IPS DF 19.7 (cell line): ENCODE results near the gene C3orf52.
"Not testable (repeated sequence)": the region's sequence is repeated elsewhere in the genome, so short reads cannot be mapped to it uniquely, and the experiment has no call there.

Experiments used
- DNase-seq: peaks from one replicate; pipeline ENCODE4 v3.0.0-alpha.2; 2013; ENCODE audit warnings: low read depth, low spot score

The C3orf52 gene

DNA sequence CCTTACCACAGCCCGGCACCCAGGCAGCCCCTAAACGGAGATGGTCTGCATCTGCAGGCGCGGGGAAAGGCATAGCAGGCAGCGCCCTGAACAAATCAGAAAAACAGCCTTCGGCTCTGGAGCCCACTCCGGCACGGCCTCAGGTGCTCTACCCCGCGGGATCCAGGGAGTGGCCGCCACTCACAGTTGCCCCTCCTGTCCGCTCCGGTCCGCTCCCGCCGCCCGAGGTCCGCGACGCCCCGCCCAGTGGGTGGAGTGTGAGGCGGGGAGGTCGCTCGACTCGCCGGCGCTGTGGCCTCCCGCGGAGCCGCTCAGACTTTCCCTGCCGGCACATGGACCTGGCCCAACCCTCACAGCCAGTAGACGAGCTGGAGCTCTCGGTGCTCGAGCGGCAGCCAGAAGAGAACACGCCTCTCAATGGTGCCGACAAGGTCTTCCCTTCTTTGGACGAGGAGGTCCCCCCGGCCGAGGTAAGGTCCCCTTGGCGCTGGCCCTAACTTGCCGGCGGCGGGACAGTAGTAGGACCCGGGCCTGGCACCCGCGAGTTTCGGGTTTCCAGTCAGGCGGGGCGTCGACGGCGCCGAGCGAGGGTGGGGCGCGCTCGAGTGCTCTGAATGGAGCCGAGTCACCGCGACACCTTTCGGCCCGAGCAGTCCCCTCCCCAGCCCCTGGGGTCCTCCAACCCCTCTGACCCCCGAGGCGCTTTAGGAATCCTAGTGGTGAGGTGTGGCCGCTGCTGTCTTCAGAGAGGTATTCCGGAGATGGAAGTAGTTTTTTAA lies at the start of gene C3orf52:
Gene C3orf52 (plus strand): TSS at position 314 of the 779 bp plus-strand sequence. CDS start 19 bp downstream, at position 333.
- peak; percentile 76 for DNase-seq

- DNase-seq, result not testable (repeated sequence)
Measured at GRCh38 chr3:112037194-112037593, 49.0 kb upstream of the C3orf52 start.

GRCh38 chr3:112038863-112039262 lies 47.3 kb upstream of the C3orf52 start:
- no peak for DNase-seq

DNA sequence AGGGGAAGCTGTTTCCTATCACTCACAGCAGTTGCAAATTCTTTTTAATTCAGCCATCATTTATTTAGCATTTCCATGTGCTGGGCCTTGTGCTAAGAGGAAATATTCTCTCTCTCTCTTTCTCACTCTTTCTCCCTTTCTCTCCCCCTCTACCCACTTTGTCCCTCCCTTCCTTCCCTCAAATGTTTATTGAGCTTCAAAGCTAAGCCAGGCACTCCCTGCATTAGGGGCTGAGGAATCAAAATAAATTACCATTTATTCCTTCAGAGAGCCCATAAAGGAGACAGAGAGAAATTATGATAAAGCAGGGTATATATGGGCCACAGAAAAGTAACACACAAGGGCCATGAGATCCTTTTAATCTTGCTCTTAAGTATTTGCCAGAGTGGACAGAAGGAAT lies 44.9 kb upstream of the C3orf52 start:
- DNase-seq, result no peak

DNA sequence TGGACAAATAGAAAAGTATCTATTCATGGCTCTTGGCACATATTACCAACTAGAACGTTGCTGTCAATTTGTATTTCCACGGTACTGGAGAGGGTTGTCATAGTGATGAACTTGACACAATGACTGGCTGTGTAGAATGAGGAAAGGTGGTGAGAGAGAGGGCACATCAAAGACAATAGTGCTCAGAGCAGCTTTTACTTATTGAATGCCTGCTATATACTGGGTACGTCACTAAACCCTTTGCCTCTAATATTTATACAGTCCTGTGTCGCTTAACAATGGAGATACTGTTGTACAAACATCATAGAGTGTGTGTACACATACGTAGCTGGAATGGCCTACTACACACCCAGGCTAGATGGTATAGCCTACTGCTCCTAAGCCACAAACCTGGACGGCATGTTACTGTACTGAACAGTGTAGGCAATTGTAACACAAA lies 43.3 kb upstream of the C3orf52 start:
- DNase-seq, result no peak

- DNase-seq, result no peak
Measured at GRCh38 chr3:112043621-112044201, 42.5 kb upstream of the C3orf52 start.

GRCh38 chr3:112046599-112046998 lies 39.6 kb upstream of the C3orf52 start:
- no peak for DNase-seq

DNA sequence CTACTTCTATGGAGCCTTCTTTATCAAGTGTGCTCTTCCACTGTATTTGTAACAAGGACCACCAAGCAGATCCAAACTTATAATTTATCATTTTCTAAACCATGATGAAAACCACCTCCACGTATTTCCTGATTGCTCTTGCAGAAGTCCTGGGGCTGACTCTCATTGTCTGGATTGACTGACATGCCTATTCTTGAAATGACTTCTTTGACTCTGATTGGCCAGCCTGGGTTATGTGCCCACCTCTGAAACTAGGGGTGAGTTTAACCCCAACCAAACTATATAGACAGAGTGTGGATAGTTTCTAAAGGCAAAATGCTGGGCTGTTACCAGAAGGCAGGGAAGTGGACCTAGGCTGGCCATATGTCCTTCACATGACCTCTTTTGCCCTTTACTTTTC lies 38.9 kb upstream of the C3orf52 start:
- DNase-seq, result no peak

- DNase-seq, result no peak
Measured at GRCh38 chr3:112048911-112049310, 37.3 kb upstream of the C3orf52 start.

DNA sequence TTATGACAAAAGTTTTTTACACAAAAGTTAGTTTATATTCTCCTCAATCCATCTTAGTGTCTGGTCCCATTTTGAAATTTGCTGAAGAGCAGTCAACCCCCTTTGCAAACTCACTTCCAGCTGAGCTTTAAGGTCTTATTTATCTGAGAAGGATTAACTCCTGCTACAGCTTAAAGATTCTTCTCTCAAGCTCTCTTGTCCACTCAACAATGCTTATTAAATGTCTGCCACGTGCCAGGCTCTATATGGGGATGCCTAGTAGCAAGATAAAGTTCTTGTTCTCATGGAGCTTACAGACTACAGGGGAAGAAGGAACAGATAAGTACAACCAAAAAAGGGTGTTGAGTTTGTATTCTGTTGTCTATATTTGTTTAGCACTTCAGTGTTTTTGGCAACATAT lies 33.0 kb upstream of the C3orf52 start:
- DNase-seq, result no peak

DNA sequence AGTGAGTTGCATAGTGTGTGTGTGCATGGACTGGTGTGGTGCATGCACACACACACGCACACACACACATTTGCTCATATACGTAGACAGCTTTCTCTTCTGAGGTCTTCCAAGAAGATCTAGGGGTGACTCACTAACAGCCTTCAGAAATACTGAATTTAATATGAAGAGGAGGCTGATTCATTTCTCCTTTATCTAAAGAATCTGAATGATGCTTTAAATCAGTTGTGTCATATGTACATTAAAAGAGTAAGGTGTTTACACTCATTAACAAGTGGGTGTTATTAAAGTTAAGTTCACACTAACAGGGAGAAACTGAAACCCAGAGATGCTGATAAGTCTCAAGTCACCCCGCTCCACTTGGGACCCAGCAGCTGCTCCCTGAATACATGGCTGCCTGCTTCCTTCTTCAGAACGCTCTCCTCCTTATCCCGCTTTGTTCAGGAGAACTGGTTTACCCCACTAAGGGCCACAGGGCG lies 29.7 kb upstream of the C3orf52 start:
- no peak for DNase-seq

GRCh38 chr3:112059497-112059896 lies 26.7 kb upstream of the C3orf52 start:
- no peak for DNase-seq

- no peak for DNase-seq
Measured at GRCh38 chr3:112061152-112061551, 25.0 kb upstream of the C3orf52 start.

GRCh38 chr3:112072387-112073060 lies 13.7 kb upstream of the C3orf52 start:
- not testable (repeated sequence) for DNase-seq

DNA sequence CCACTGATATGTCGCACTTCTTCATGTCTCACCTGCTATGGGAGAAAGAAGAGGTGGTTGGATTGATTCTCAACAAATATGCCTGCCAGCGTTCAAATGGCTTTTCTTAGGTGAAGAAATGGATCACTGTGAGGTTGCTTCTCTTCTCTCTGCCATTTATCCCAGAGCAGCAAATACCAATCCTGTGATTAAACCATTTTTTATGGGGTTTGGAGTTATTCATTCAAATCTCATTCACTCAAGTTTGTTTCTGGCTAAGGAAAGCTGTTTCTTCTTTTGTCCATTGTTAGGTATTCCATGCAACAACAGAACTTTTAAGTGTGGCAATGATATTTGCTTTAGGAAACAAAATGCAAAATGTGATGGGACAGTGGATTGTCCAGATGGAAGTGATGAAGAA lies 12.2 kb upstream of the C3orf52 start:
- DNase-seq, result no peak

DNA sequence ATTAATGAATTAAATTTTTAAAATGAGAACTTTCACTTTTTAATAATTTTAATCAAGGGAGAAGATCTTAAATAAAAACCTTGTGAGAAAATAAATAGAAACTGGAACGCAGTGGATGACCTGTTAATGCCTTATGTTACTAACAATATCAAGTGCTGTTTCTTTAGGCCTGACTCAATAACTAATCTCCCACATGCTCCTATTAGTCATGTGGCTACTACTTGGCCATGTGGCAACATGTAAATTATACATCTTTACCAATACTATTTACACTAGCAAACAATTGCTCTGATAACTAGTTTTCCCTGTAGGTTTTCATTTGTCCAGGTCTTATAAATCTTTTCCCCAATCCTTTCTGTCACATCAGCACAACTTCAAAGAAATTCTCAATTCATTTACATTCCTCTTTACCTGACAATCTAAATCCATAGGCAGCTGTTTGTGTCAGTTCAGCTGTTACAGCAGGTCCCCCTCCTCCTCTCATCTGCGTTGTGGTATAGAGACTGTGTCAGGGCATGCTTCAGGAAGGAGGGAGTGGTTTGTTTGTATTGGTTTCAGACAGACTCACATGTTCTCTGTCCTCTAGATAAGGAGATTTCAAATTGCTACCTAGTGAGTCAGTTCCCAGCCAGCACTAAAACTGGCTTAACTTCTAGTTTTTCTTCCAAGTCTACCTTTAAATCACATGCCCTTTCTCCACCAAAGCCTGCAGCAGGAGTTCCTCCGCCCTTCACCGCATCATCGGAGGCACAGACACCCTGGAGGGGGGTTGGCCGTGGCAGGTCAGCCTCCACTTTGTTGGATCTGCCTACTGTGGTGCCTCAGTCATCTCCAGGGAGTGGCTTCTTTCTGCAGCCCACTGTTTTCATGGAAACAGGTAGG lies 11.3 kb upstream of the C3orf52 start:
- no peak for DNase-seq

- DNase-seq, result no peak
Measured at GRCh38 chr3:112078125-112079083, 7.8 kb upstream of the C3orf52 start.

GRCh38 chr3:112083239-112083638 lies 3.0 kb upstream of the C3orf52 start:
- DNase-seq, result no peak

- DNase-seq, result no peak
Measured at GRCh38 chr3:112084980-112085705, 1.0 kb upstream of the C3orf52 start.

GRCh38 chr3:112085735-112086075 lies 484 bp upstream of the C3orf52 start:
- no peak for DNase-seq
